HCT116 (cell line): ENCODE data around the gene WWOX. TPM values are rescaled to one million over a fixed set of nuclear protein-coding genes. Genes with fewer than 3 reads are reported as not detected.

Experiments used
- ATAC-seq: fragments of 200-7000 bp; cut with Tn5 transposase; 2 replicates; pipeline ENCODE4 v1.9.1; 2020; ENCODE audit warnings: mild to moderate bottlenecking, moderate library complexity
- BruUV-seq: library from RNA; stranded (reverse); fragments of 400-500 nt; replicated peaks from 2 replicates; lab custom pipeline; 2021; lab: Mats Ljungman, UMichigan
- CTCF ChIA-PET: fragments of 300-600 bp; sonication (Branson Sonifier 250); formaldehyde crosslinking; loops from one replicate; lab custom pipeline; 2021; ENCODE audit warnings: antibody characterized with exemption; lab: Charles Lee
- POLR2A ChIA-PET: fragments of 300-600, 350-600 bp; sonication (Branson Sonifier 250); formaldehyde crosslinking; loops from one replicate; lab custom pipeline; 2021; ENCODE audit warnings: antibody characterized with exemption; lab: Charles Lee
- RAD21 ChIA-PET, 2 experiments: fragments of 300-600 bp; sonication (Branson Sonifier 250); formaldehyde crosslinking; loops; one replicate each; lab custom pipeline; 2023; ENCODE audit warnings: low total read pairs in 2 of 2; ENCODE audit not compliant: uncharacterized antibody in 2 of 2, unreplicated experiment in 2 of 2, low non-redundant PET in 1 of 2; lab: Charles Lee
- DNase-seq: peaks from one replicate; pipeline ENCODE4 v3.0.0-alpha.2; 2010; ENCODE audit warnings: low read depth, low spot score
- H2AFZ ChIP-seq: fragments of 200-600 bp; shearing (Covaris generic), sonication (generic); 2 replicates; pipeline ENCODE4 v1.6.1; 2017; ENCODE audit warnings: low read depth, mixed run types, mixed read lengths, antibody characterized with exemption, low read length; ENCODE audit not compliant: poor library complexity, severe bottlenecking
- H3K27ac ChIP-seq: 2 replicates; pipeline ENCODE4 v1.5.1; 2012; ENCODE audit warnings: low read depth, low read length
- H3K27me3 ChIP-seq: fragments of 200-600 bp; sonication (generic); 2 replicates; pipeline ENCODE4 v1.6.1; 2016; ENCODE audit warnings: mixed run types, low read length, mixed read lengths; ENCODE audit not compliant: insufficient read depth
- H3K36me3 ChIP-seq, 2 experiments: fragments of 200-500 bp in 1 of 2; fragments of 200-600 bp in 1 of 2; sonication (Bioruptor generic) in 1 of 2; sonication (generic) in 1 of 2; 2 replicates each; pipeline versions ENCODE4 v1.5.1 to v1.6.1; 2014 to 2016; ENCODE audit warnings: low read length in 2 of 2, inconsistent platforms in 1 of 2, mixed read lengths in 1 of 2, mixed run types in 1 of 2; ENCODE audit not compliant: insufficient read depth in 2 of 2, control insufficient read depth in 1 of 2
- H3K4me1 ChIP-seq, 2 experiments: fragments of 200-600 bp in 1 of 2; sonication (generic) in 1 of 2; 2 replicates each; pipeline versions ENCODE4 v1.5.1 to v1.6.1; 2012 to 2017; ENCODE audit warnings: low read length in 2 of 2, inconsistent platforms in 1 of 2, mild to moderate bottlenecking in 1 of 2, mixed read lengths in 1 of 2, mixed run types in 1 of 2, moderate library complexity in 1 of 2; ENCODE audit not compliant: insufficient read depth in 2 of 2, control insufficient read depth in 1 of 2
- H3K4me2 ChIP-seq: fragments of 200-600 bp; sonication (generic); 2 replicates; pipeline ENCODE4 v1.6.1; 2017; ENCODE audit warnings: mixed run types, low read length, mixed read lengths
- H3K4me3 ChIP-seq, 2 experiments: fragments of 200-600 bp in 1 of 2; sonication (generic) in 1 of 2; replicated peaks in 1 of 2; 2 replicates each; pipeline ENCODE4 v1.5.1; 2011 to 2016; ENCODE audit warnings: low read length in 2 of 2, control low read depth in 1 of 2, low read depth in 1 of 2, mild to moderate bottlenecking in 1 of 2, mixed read lengths in 1 of 2, mixed run types in 1 of 2
- H3K79me2 ChIP-seq: fragments of 200-600 bp; sonication (generic); 2 replicates; pipeline ENCODE4 v1.6.1; 2017; ENCODE audit warnings: mild to moderate bottlenecking, mixed run types, low read length, moderate library complexity, mixed read lengths; ENCODE audit not compliant: insufficient read depth
- H3K9ac ChIP-seq: fragments of 200-600 bp; sonication (generic); 2 replicates; pipeline ENCODE4 v1.6.1; 2016; ENCODE audit warnings: low read length, mixed read lengths
- H3K9me2 ChIP-seq: fragments of 200-600 bp; sonication (generic), shearing (Covaris generic); 2 replicates; pipeline ENCODE4 v1.6.1; 2017; ENCODE audit warnings: mixed run types, mild to moderate bottlenecking, moderate library complexity; ENCODE audit not compliant: insufficient read depth
- H3K9me3 ChIP-seq, 2 experiments: fragments of 200-500 bp in 1 of 2; fragments of 200-600 bp in 1 of 2; sonication (Bioruptor generic) in 1 of 2; sonication (generic) in 1 of 2; 2 replicates each; pipeline ENCODE4 v1.6.1; 2014 to 2017; ENCODE audit warnings: low read length in 2 of 2, mixed read lengths in 2 of 2, inconsistent platforms in 1 of 2, low read depth in 1 of 2, mild to moderate bottlenecking in 1 of 2, mixed run types in 1 of 2, moderate library complexity in 1 of 2; ENCODE audit not compliant: control insufficient read depth in 1 of 2, insufficient read depth in 1 of 2
- H4K20me1 ChIP-seq: fragments of 200-600 bp; sonication (generic), shearing (Covaris generic); 2 replicates; pipeline ENCODE4 v1.6.1; 2017; ENCODE audit warnings: mixed run types, mild to moderate bottlenecking, moderate library complexity; ENCODE audit not compliant: insufficient read depth
- ATF3 ChIP-seq: IDR thresholded peaks from 2 replicates; pipeline ENCODE4 v1.6.1; 2012
- CBX3 ChIP-seq: IDR thresholded peaks from 2 replicates; pipeline ENCODE4 v1.6.1; 2012; ENCODE audit warnings: low read depth
- CEBPB ChIP-seq: IDR thresholded peaks from 2 replicates; pipeline ENCODE4 v1.6.1; 2012; ENCODE audit warnings: low read depth
- EGR1 ChIP-seq: IDR thresholded peaks from 2 replicates; pipeline ENCODE4 v1.6.1; 2012; ENCODE audit warnings: low read depth
- EZH2phosphoT487 ChIP-seq: fragments of 200-600 bp; IDR thresholded peaks from 2 replicates; pipeline ENCODE4 v1.6.1; 2018; ENCODE audit warnings: antibody characterized with exemption, borderline replicate concordance
- FOSL1 ChIP-seq: IDR thresholded peaks from 2 replicates; pipeline ENCODE4 v1.6.1; 2012; ENCODE audit warnings: low read depth
- JUND ChIP-seq: IDR thresholded peaks from 2 replicates; pipeline ENCODE4 v1.6.1; 2012
- POLR2A ChIP-seq: IDR thresholded peaks from 2 replicates; pipeline ENCODE4 v1.7.0; 2011; ENCODE audit warnings: borderline replicate concordance; ENCODE audit not compliant: insufficient read depth, insufficient read length; ENCODE audit errors: extremely low read depth
- POLR2AphosphoS5 ChIP-seq: IDR thresholded peaks from 2 replicates; pipeline ENCODE4 v1.6.1; 2011; ENCODE audit warnings: mild to moderate bottlenecking, low read depth, low read length, moderate library complexity
- RAD21 ChIP-seq: IDR thresholded peaks from 2 replicates; pipeline ENCODE4 v1.6.1; 2012; ENCODE audit warnings: low read depth, mild to moderate bottlenecking
- REST ChIP-seq: IDR thresholded peaks from 2 replicates; pipeline ENCODE4 v1.6.1; 2012; ENCODE audit warnings: low read depth
- SP1 ChIP-seq: IDR thresholded peaks from 2 replicates; pipeline ENCODE4 v1.6.1; 2012; ENCODE audit warnings: low read depth
- SRF ChIP-seq: IDR thresholded peaks from 2 replicates; pipeline ENCODE4 v1.6.1; 2012; ENCODE audit warnings: low read depth
- YY1 ChIP-seq: IDR thresholded peaks from 2 replicates; pipeline ENCODE4 v1.6.1; 2011; ENCODE audit warnings: low read length, low read depth, moderate library complexity, mild to moderate bottlenecking; ENCODE audit not compliant: insufficient replicate concordance; ENCODE audit errors: extremely low read depth
- ZFX ChIP-seq: fragments of 450-650 bp; IDR thresholded peaks from 2 replicates; pipeline ENCODE4 v1.6.1; 2017
- ZNF274 ChIP-seq: fragments of 200-500 bp; sonication (Bioruptor generic); IDR thresholded peaks from 2 replicates; pipeline ENCODE4 v1.6.1; 2014; ENCODE audit warnings: mild to moderate bottlenecking, low read depth, low read length, inconsistent platforms
- intact Hi-C: fragments of 100-400 bp; cut with micrococcal nuclease; formaldehyde crosslinking; loops from 2 replicates; pipeline ENCODE4 v1.10.0; 2022
- total RNA-seq: library from RNA; stranded (reverse); gene quantifications from one replicate; pipeline ENCODE4 v1.2.1, GENCODE V29; 2021; ENCODE audit not compliant: unreplicated experiment
- TF ChIP-seq, protein P1 (sequence below), 3 experiments: fragments of 200-600 bp in 1 of 3; sonication (generic) in 1 of 3; IDR thresholded peaks in 2 of 3; conservative IDR thresholded peaks in 1 of 3; 2 replicates each; pipeline ENCODE4 v1.5.1; 2012 to 2017; ENCODE audit warnings: low read depth in 2 of 3, low read length in 2 of 3, antibody characterized with exemption in 1 of 3, borderline replicate concordance in 1 of 3, control low read depth in 1 of 3, mild to moderate bottlenecking in 1 of 3, mixed read lengths in 1 of 3, mixed run types in 1 of 3, moderate library complexity in 1 of 3; ENCODE audit not compliant: insufficient read depth in 1 of 3
- TF ChIP-seq, protein P2 (sequence below): IDR thresholded peaks from 2 replicates; pipeline ENCODE4 v1.6.1; 2012

Gene WWOX
- total RNA-seq, 1 experiment from 2014 or later: 13.7 TPM

- TF ChIP-seq, protein P1, sequence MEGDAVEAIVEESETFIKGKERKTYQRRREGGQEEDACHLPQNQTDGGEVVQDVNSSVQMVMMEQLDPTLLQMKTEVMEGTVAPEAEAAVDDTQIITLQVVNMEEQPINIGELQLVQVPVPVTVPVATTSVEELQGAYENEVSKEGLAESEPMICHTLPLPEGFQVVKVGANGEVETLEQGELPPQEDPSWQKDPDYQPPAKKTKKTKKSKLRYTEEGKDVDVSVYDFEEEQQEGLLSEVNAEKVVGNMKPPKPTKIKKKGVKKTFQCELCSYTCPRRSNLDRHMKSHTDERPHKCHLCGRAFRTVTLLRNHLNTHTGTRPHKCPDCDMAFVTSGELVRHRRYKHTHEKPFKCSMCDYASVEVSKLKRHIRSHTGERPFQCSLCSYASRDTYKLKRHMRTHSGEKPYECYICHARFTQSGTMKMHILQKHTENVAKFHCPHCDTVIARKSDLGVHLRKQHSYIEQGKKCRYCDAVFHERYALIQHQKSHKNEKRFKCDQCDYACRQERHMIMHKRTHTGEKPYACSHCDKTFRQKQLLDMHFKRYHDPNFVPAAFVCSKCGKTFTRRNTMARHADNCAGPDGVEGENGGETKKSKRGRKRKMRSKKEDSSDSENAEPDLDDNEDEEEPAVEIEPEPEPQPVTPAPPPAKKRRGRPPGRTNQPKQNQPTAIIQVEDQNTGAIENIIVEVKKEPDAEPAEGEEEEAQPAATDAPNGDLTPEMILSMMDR (IDR thresholded peaks at IDR 0.05 in 2 of 3, conservative IDR thresholded peaks at IDR 0.05 in 1 of 3; ENCODE audit: borderline replicate concordance in 1 of 3, insufficient read depth in 1 of 3, low read depth in 2 of 3, low read length in 2 of 3): no peak
- no peak for TF ChIP-seq CBX3
- no peak for TF ChIP-seq SRF
- no peak for TF ChIP-seq YY1
Observed at GRCh38 chr16:79008036-79008868, 908.8 kb downstream of the WWOX start (continued).

GRCh38 chr16:79008869-79009179 is 909.4 kb downstream of the WWOX start:
- no TSS peak for BruUV-seq
- H4K20me1 ChIP-seq: no peaks in the 10 kb centered on the region
- no peaks in the 10 kb centered on the region for H3K9me2 ChIP-seq
- H3K4me3 ChIP-seq: no peak overlapping the region
- no peak overlapping the region for H2AFZ ChIP-seq
- POLR2A ChIA-PET: no interaction called here
- no peak overlapping the region for H3K4me2 ChIP-seq
- RAD21 ChIA-PET: no interaction called here
- no peak overlapping the region for H3K9ac ChIP-seq
- no peak overlapping the region for H3K27ac ChIP-seq
- no peaks in the 10 kb centered on the region for H3K4me1 ChIP-seq
- DNase-seq: no peak
- H3K27me3 ChIP-seq: no peaks in the 10 kb centered on the region
- ATAC-seq: no peak
- H3K9me3 ChIP-seq: peaks cover 0 to 19% of the 10 kb centered on the region in 2 experiments; a peak in 2 of 4 replicates
- CTCF ChIA-PET: no interaction called here
- intact Hi-C loops: no loop called here
- H3K36me3 ChIP-seq: no peaks in the 10 kb centered on the region
- H3K79me2 ChIP-seq: no peaks in the 10 kb centered on the region
- no peak for TF ChIP-seq RAD21
- TF ChIP-seq, protein P2, sequence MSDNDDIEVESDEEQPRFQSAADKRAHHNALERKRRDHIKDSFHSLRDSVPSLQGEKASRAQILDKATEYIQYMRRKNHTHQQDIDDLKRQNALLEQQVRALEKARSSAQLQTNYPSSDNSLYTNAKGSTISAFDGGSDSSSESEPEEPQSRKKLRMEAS: no peak
- TF ChIP-seq SP1: no peak
- TF ChIP-seq SRF: no peak
- no peak for TF ChIP-seq REST
- no peak for TF ChIP-seq ZFX
- no peak for TF ChIP-seq POLR2AphosphoS5
- TF ChIP-seq JUND: no peak
- no peak for TF ChIP-seq ZNF274
- no peak for TF ChIP-seq CEBPB
- TF ChIP-seq ATF3: no peak
- TF ChIP-seq EZH2phosphoT487: no peak
- TF ChIP-seq FOSL1: no peak
- TF ChIP-seq EGR1: no peak
- TF ChIP-seq POLR2A: no peak
- no peak for TF ChIP-seq CBX3
